DOHH2 (cell line): ENCODE measurements around the gene SORBS1.

Source experiments
- H3F3A ChIP-seq: fragments of 200-600 bp; sonication (generic), shearing (Covaris generic); 2 replicates; pipeline ENCODE4 v1.6.0; 2016; ENCODE audit warnings: antibody characterized with exemption, mild to moderate bottlenecking; ENCODE audit not compliant: control insufficient read depth, insufficient read depth
- H3K27ac ChIP-seq: fragments of 200-600 bp; sonication (generic); 2 replicates; pipeline ENCODE4 v1.5.1; 2014; ENCODE audit warnings: low read depth, mild to moderate bottlenecking, low read length, moderate library complexity
- H3K27me3 ChIP-seq: fragments of 200-600 bp; sonication (generic); 2 replicates; pipeline ENCODE4 v1.6.1; 2014; ENCODE audit warnings: mild to moderate bottlenecking, low read length, mixed read lengths; ENCODE audit not compliant: control insufficient read depth
- H3K36me3 ChIP-seq: fragments of 200-600 bp; sonication (generic); 2 replicates; pipeline ENCODE4 v1.6.1; 2014; ENCODE audit warnings: mild to moderate bottlenecking, low read length, moderate library complexity, mixed read lengths; ENCODE audit not compliant: control insufficient read depth
- H3K4me1 ChIP-seq: fragments of 200-600 bp; sonication (generic); 2 replicates; pipeline ENCODE4 v1.6.1; 2014; ENCODE audit warnings: mild to moderate bottlenecking, low read length, mixed read lengths; ENCODE audit not compliant: control insufficient read depth
- H3K4me2 ChIP-seq: fragments of 200-600 bp; sonication (generic); 2 replicates; pipeline ENCODE4 v1.6.0; 2014; ENCODE audit warnings: mild to moderate bottlenecking, low read length, moderate library complexity
- H3K4me3 ChIP-seq: fragments of 200-600 bp; sonication (generic); 2 replicates; pipeline ENCODE4 v1.5.1; 2014; ENCODE audit warnings: mild to moderate bottlenecking, low read length, mixed read lengths
- H3K79me2 ChIP-seq: fragments of 200-600 bp; sonication (generic); 2 replicates; pipeline ENCODE4 v1.6.1; 2014; ENCODE audit warnings: mild to moderate bottlenecking, low read length, mixed read lengths; ENCODE audit not compliant: control insufficient read depth
- H3K9me2 ChIP-seq: fragments of 200-600 bp; sonication (generic); replicated peaks from 2 replicates; pipeline ENCODE4 v1.6.1; 2014; ENCODE audit warnings: mild to moderate bottlenecking, low read length, mixed read lengths; ENCODE audit not compliant: control insufficient read depth
- H3K9me3 ChIP-seq: fragments of 200-600 bp; sonication (generic); 2 replicates; pipeline ENCODE4 v1.6.1; 2014; ENCODE audit warnings: antibody characterized with exemption, low read length, mixed read lengths; ENCODE audit not compliant: control insufficient read depth, insufficient read depth
- H4K20me1 ChIP-seq: fragments of 200-600 bp; sonication (generic); 2 replicates; pipeline ENCODE4 v1.6.0; 2014; ENCODE audit warnings: low read depth, mild to moderate bottlenecking, antibody characterized with exemption, low read length, moderate library complexity; ENCODE audit not compliant: control insufficient read depth, insufficient read depth
- EZH2phosphoT487 ChIP-seq: fragments of 200-600 bp; sonication (generic); IDR thresholded peaks from 2 replicates; pipeline ENCODE4 v1.6.1; 2017; ENCODE audit warnings: borderline replicate concordance, mild to moderate bottlenecking, antibody characterized with exemption, low read length, moderate library complexity, mixed read lengths
- TF ChIP-seq, protein P1 (sequence below): fragments of 200-600 bp; sonication (generic); IDR thresholded peaks from one replicate; pipeline ENCODE4 v1.5.1; 2014; ENCODE audit warnings: antibody characterized with exemption, mild to moderate bottlenecking, low read depth, low read length; ENCODE audit not compliant: poor library complexity, severe bottlenecking

Gene SORBS1

DNA sequence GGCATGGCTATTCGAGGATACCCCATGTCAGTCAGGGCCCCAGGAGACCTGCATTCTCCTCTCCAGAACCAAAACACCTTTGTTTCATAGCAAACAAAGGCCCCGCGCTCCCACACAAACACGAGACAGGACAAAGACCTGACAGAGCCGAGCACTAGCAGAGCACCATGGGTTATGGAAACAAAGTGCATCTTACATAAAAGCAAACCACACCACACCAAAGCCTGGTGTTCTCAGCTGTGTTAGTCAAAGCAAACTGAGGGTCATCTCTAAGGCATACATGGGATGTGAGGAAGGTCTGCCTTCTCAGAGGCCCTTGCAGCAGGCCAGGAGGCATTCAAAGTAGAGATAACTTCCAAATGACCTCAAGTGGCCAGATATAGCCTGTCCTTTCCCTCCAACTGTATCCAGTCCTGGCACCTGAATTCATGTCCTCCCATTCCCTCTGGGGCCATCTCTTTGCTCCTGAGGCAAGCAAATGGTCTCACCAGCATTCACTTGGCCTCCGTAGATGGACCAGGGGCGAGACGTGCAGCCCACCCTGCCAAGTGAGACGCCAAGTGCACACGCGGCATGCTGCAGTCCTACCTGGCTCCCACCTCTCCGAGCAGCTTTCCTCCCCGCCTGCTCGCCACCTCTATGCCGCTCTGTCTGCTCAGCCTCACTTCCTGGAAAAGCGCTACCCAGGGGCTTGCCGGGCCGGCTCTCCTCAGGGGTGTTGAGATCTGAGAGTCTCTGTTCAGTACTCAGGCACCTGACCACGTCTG lies 225.1 kb downstream of the SORBS1 start:
- no peaks in the 10 kb centered on the region for H3K79me2 ChIP-seq
- no peak overlapping the region for H3K4me3 ChIP-seq
- H3F3A ChIP-seq, result no peaks in the 10 kb centered on the region
- H3K9me3 ChIP-seq, result no peaks in the 10 kb centered on the region
- no peak overlapping the region for H3K27ac ChIP-seq
- H3K27me3 ChIP-seq, result no peaks in the 10 kb centered on the region
- H4K20me1 ChIP-seq, result no peaks in the 10 kb centered on the region
- no peak overlapping the region for H3K4me2 ChIP-seq
- H3K36me3 ChIP-seq, result no peaks in the 10 kb centered on the region
- no peaks in the 10 kb centered on the region for H3K4me1 ChIP-seq
- no peaks in the 10 kb centered on the region for H3K9me2 ChIP-seq
- TF ChIP-seq, protein P1, sequence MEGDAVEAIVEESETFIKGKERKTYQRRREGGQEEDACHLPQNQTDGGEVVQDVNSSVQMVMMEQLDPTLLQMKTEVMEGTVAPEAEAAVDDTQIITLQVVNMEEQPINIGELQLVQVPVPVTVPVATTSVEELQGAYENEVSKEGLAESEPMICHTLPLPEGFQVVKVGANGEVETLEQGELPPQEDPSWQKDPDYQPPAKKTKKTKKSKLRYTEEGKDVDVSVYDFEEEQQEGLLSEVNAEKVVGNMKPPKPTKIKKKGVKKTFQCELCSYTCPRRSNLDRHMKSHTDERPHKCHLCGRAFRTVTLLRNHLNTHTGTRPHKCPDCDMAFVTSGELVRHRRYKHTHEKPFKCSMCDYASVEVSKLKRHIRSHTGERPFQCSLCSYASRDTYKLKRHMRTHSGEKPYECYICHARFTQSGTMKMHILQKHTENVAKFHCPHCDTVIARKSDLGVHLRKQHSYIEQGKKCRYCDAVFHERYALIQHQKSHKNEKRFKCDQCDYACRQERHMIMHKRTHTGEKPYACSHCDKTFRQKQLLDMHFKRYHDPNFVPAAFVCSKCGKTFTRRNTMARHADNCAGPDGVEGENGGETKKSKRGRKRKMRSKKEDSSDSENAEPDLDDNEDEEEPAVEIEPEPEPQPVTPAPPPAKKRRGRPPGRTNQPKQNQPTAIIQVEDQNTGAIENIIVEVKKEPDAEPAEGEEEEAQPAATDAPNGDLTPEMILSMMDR, result no peak
- no peak for TF ChIP-seq EZH2phosphoT487

DNA sequence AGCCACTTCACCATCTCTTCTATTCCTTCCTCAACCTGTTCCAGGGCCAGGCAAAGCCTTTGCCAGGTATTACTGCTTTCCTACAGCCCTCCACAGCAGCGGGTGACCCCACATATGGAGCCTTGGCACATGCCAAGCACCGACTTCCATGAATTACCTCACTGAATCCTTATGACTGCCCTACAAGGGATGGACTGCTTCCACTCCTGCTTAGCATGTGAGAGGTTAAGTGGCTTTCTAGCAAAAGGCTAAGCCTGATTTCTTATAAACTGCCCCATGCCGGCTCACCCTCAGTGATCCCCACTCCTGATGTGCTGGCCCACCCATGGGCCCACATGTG lies 226.4 kb downstream of the SORBS1 start:
- H3K79me2 ChIP-seq, result no peaks in the 10 kb centered on the region
- H3K4me2 ChIP-seq, result no peak overlapping the region
- H3K27me3 ChIP-seq, result no peaks in the 10 kb centered on the region
- TF ChIP-seq, protein P1, result no peak
- no peak for TF ChIP-seq EZH2phosphoT487
- no peaks in the 10 kb centered on the region for H4K20me1 ChIP-seq
- H3K27ac ChIP-seq, result no peak overlapping the region
- no peaks in the 10 kb centered on the region for H3K36me3 ChIP-seq
- no peaks in the 10 kb centered on the region for H3F3A ChIP-seq
- no peak overlapping the region for H3K4me3 ChIP-seq
- no peaks in the 10 kb centered on the region for H3K9me2 ChIP-seq
- H3K4me1 ChIP-seq, result no peaks in the 10 kb centered on the region
- H3K9me3 ChIP-seq, result no peaks in the 10 kb centered on the region

DNA sequence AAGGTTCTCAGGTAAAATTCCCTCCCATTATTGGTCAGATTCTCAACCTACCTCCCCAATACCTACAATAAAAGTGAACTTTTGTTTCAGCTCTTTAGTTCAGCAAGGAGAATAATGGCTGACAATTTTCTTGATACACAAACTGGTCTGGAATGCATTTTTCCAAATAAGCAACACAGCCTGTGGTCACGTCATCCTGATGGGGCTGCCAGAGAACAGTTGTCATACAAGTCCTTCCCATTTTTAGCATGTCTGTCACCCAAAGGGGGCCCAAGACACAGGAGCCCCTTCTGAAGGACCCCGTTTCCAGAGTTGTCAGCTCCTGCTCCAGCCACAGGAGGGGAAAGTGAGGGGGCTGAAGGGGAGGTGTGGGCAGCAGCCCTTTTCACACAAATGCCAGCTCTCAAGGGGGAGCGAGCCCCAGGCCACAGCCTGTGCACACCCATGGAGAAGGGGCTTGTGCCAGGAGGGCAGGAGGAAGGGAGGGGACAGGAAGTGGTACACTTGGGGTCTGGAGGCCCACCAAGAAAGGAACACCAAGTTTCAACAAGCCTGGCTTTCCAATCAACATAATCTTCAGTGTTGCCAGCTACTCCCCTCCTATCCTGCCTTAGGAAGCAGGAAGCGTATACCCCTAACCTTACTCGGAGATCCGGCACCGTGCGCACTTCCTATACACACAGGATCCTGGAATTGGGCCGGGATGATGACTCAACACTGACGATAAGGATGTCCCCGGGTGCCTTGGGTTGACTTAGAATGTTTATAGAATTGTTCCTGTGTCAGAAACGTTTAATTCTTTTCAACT lies 227.0 kb downstream of the SORBS1 start:
- TF ChIP-seq, protein P1, result no peak
- no peak for TF ChIP-seq EZH2phosphoT487

More for the DNA sequence above, 227.0 kb downstream of the SORBS1 start:
- Histone ChIP-seq H3K9me3 (no peaks in the 10 kb centered on the region), H3K79me2 (no peaks in the 10 kb centered on the region), H3K4me1 (no peaks in the 10 kb centered on the region), H3K27me3 (no peaks in the 10 kb centered on the region), H4K20me1 (no peaks in the 10 kb centered on the region), H3K4me2 (no peak overlapping the region), H3K36me3 (no peaks in the 10 kb centered on the region), H3F3A (no peaks in the 10 kb centered on the region), H3K27ac (no peak overlapping the region), H3K4me3 (no peak overlapping the region), H3K9me2 (no peaks in the 10 kb centered on the region)
